Gastroesophageal sphincter (tissue), 4 donors: ENCODE results near the gene KBTBD8. TPM values are rescaled to one million over a fixed set of nuclear protein-coding genes. Genes with fewer than 3 reads are reported as not detected.

Source experiments
- ATAC-seq: fragments of 150-250 bp; one replicate; pipeline ENCODE4 v1.9.1; 2016; ENCODE audit warnings: mild to moderate bottlenecking, moderate library complexity
- H3K27ac ChIP-seq, 4 donors: fragments of 200-600 bp; sonication (generic) in 3 of 4; 1 replicate in 3 of 4; 2 replicates in 1 of 4; pipeline ENCODE4 v1.5.1; 2016 to 2019
- H3K27me3 ChIP-seq: fragments of 200-600 bp; sonication (generic); one replicate; pipeline ENCODE4 v1.5.1; 2019
- H3K36me3 ChIP-seq, 2 donors: fragments of 200-600 bp; sonication (generic); one replicate each; pipeline ENCODE4 v1.5.1; 2019; ENCODE audit warnings: control low read depth in 1 of 2
- H3K4me1 ChIP-seq, 3 donors: fragments of 200-600 bp; sonication (generic); 1 replicate in 2 of 3; 2 replicates in 1 of 3; pipeline ENCODE4 v1.5.1; 2016 to 2019; ENCODE audit warnings: control low read depth in 2 of 3
- H3K4me3 ChIP-seq, 2 donors: fragments of 200-600 bp; sonication (generic); one replicate each; pipeline ENCODE4 v1.5.1; 2019; ENCODE audit warnings: mild to moderate bottlenecking in 1 of 2, moderate library complexity in 1 of 2
- H3K9me3 ChIP-seq, 3 donors: fragments of 200-600 bp; sonication (generic); one replicate each; pipeline ENCODE4 v1.5.1; 2017 to 2019; ENCODE audit warnings: control low read depth in 2 of 3
- CTCF ChIP-seq, 4 experiments: fragments of 200-600 bp in 2 of 4; fragments of 450-650 bp in 2 of 4; sonication (generic) in 1 of 4; IDR thresholded peaks; one replicate each; pipeline ENCODE4 v1.5.1; 2017 to 2019; ENCODE audit warnings: antibody characterized with exemption in 4 of 4, mild to moderate bottlenecking in 2 of 4, moderate library complexity in 2 of 4
- EP300 ChIP-seq: sonication (generic); formaldehyde crosslinking; IDR thresholded peaks from one replicate; pipeline ENCODE4 v1.6.1; 2017; ENCODE audit warnings: antibody characterized with exemption, mild to moderate bottlenecking
- POLR2A ChIP-seq, 2 donors: fragments of 450-650 bp; IDR thresholded peaks; one replicate each; pipeline ENCODE4 v1.6.1; 2017; ENCODE audit warnings: antibody characterized with exemption in 2 of 2, mild to moderate bottlenecking in 2 of 2, moderate library complexity in 1 of 2
- POLR2AphosphoS5 ChIP-seq: sonication (generic); formaldehyde crosslinking; IDR thresholded peaks from one replicate; pipeline ENCODE4 v1.6.1; 2017; ENCODE audit warnings: antibody characterized with exemption
- WGBS, 2 donors: methylation state at CpG; one replicate each; pipeline ENCODE4 v1.1.5; 2018; ENCODE audit warnings: low coverage in 1 of 2; 5-methylcytosine and 5-hydroxymethylcytosine counted together
- total RNA-seq, 4 donors: library from RNA; depleted of rRNA; stranded (reverse); fragments of >200 nt; gene quantifications; one replicate each; pipeline ENCODE4 v1.1.0, GENCODE V29; 2016

KBTBD8 gene
- total RNA-seq, 4 donors from 2014 or later, result 1.1 to 5.4 (median 3.2) TPM

- no peak for ATAC-seq
- 34 to 40% methylated on average over 4 of the region's 4 CpGs for WGBS, 2 donors
- no peaks in the 10 kb centered on the region for H3K27me3 ChIP-seq
- H3K27ac ChIP-seq, result no peak overlapping the region
- H3K4me3 ChIP-seq, result no peak overlapping the region
- H3K36me3 ChIP-seq, result no peaks in the 10 kb centered on the region
- H3K4me1 ChIP-seq, result no peaks in the 10 kb centered on the region
- no peak for TF ChIP-seq POLR2AphosphoS5
- TF ChIP-seq CTCF (IDR thresholded peaks at IDR 0.05), result peak in 3 of 4 experiments; percentile 16 to 39 (median 23)
- no peak for TF ChIP-seq EP300
- TF ChIP-seq POLR2A (IDR thresholded peaks at IDR 0.05), result no peak
- H3K9me3 ChIP-seq, result no peaks in the 10 kb centered on the region
Observed at GRCh38 chr3:67037615-67038014, 39.5 kb downstream of the KBTBD8 start.

- Histone ChIP-seq H3K27me3 (no peaks in the 10 kb centered on the region), H3K9me3 (no peaks in the 10 kb centered on the region), H3K4me3 (no peak overlapping the region), H3K27ac (no peak overlapping the region), H3K36me3 (no peaks in the 10 kb centered on the region), H3K4me1 (no peaks in the 10 kb centered on the region)
- 78 to 86% methylated on average over 1 of the region's 1 CpG for WGBS, 2 donors
- no peak for ATAC-seq
- TF ChIP-seq POLR2A (IDR thresholded peaks at IDR 0.05), result no peak
- TF ChIP-seq EP300, result no peak
- TF ChIP-seq POLR2AphosphoS5, result no peak
- TF ChIP-seq CTCF (IDR thresholded peaks at IDR 0.05), result no peak
Observed at GRCh38 chr3:67044295-67044694, 46.2 kb downstream of the KBTBD8 start.

GRCh38 chr3:67044955-67045354, 46.8 kb downstream of the KBTBD8 start:
- TF ChIP-seq CTCF (IDR thresholded peaks at IDR 0.05), result no peak
- TF ChIP-seq POLR2AphosphoS5, result no peak
- no peak for TF ChIP-seq EP300
- TF ChIP-seq POLR2A (IDR thresholded peaks at IDR 0.05), result no peak
- H3K4me1 ChIP-seq, result no peaks in the 10 kb centered on the region
- H3K9me3 ChIP-seq, result no peaks in the 10 kb centered on the region
- WGBS, 2 donors, result 66 to 75% methylated on average over 2 of the region's 2 CpGs
- no peaks in the 10 kb centered on the region for H3K27me3 ChIP-seq
- H3K27ac ChIP-seq, result no peak overlapping the region
- ATAC-seq, result no peak
- H3K4me3 ChIP-seq, result no peak overlapping the region
- H3K36me3 ChIP-seq, result no peaks in the 10 kb centered on the region

- TF ChIP-seq CTCF (IDR thresholded peaks at IDR 0.05), result no peak
- no peak for TF ChIP-seq EP300
- TF ChIP-seq POLR2AphosphoS5, result no peak
- no peak for TF ChIP-seq POLR2A (IDR thresholded peaks at IDR 0.05)
- Histone ChIP-seq H3K27ac (no peak overlapping the region), H3K9me3 (peaks cover 0 to 4% (median 0%) of the 10 kb centered on the region in 3 donors), H3K27me3 (no peaks in the 10 kb centered on the region), H3K36me3 (no peaks in the 10 kb centered on the region), H3K4me3 (no peak overlapping the region), H3K4me1 (no peaks in the 10 kb centered on the region)
- 83% methylated on average over 5 of the region's 5 CpGs for WGBS, 2 donors
- ATAC-seq, result no peak
Observed at GRCh38 chr3:67045711-67046465, 47.8 kb downstream of the KBTBD8 start.

- Histone ChIP-seq H3K27ac (no peak overlapping the region), H3K4me1 (no peaks in the 10 kb centered on the region), H3K36me3 (no peaks in the 10 kb centered on the region), H3K27me3 (no peaks in the 10 kb centered on the region), H3K9me3 (peaks cover 0 to 4% (median 0%) of the 10 kb centered on the region in 3 donors), H3K4me3 (no peak overlapping the region)
- TF ChIP-seq POLR2AphosphoS5 (no peak), CTCF (IDR thresholded peaks at IDR 0.05) (no peak), POLR2A (IDR thresholded peaks at IDR 0.05) (no peak), EP300 (no peak)
- WGBS, 2 donors, result 81 to 100% methylated on average over 2 of the region's 2 CpGs
- ATAC-seq, result no peak
Observed at GRCh38 chr3:67047051-67047450, 48.9 kb downstream of the KBTBD8 start.
